Cortex of kidney (tissue), 1 donor: ENCODE results near the gene TMEM269.
"Not testable (repeated sequence)": the region's sequence is repeated elsewhere in the genome, so short reads cannot be mapped to it uniquely, and the experiment has no call there.

Experiments
- DNase-seq: peaks from one replicate; lab custom pipeline; 2025; lab: John Stamatoyannopoulos, UW

Gene TMEM269

GRCh38 chr1:42776502-42776901 lies 8.3 kb upstream of the TMEM269 start:
- no peak for DNase-seq

- no peak for DNase-seq
Observed at GRCh38 chr1:42777852-42778251, 6.9 kb upstream of the TMEM269 start.

- no peak for DNase-seq
Observed at GRCh38 chr1:42779725-42780124, 5.1 kb upstream of the TMEM269 start.

GRCh38 chr1:42780176-42780575 lies 4.6 kb upstream of the TMEM269 start:
- no peak for DNase-seq

- DNase-seq, result no peak
Observed at GRCh38 chr1:42783092-42783491, 1.7 kb upstream of the TMEM269 start.

- DNase-seq, result no peak
Observed at GRCh38 chr1:42784547-42784945, 245 bp upstream of the TMEM269 start.

GRCh38 chr1:42786097-42786496 lies 1.3 kb downstream of the TMEM269 start:
- no peak for DNase-seq

- no peak for DNase-seq
Observed at GRCh38 chr1:42788021-42788420, 3.2 kb downstream of the TMEM269 start.

- DNase-seq, result no peak
Observed at GRCh38 chr1:42793824-42794223, 9.0 kb downstream of the TMEM269 start.

- DNase-seq, result no peak
Observed at GRCh38 chr1:42797414-42797813, 12.6 kb downstream of the TMEM269 start.

- DNase-seq, result no peak
Observed at GRCh38 chr1:42797979-42798378, 13.2 kb downstream of the TMEM269 start.

GRCh38 chr1:42801832-42802473 lies 17.2 kb downstream of the TMEM269 start:
- DNase-seq, result no peak

- no peak for DNase-seq
Observed at GRCh38 chr1:42806171-42806570, 21.4 kb downstream of the TMEM269 start.

GRCh38 chr1:42806593-42806992 lies 21.8 kb downstream of the TMEM269 start:
- DNase-seq, result no peak

- no peak for DNase-seq
Observed at GRCh38 chr1:42807056-42807668, 22.4 kb downstream of the TMEM269 start.

GRCh38 chr1:42814815-42815214 lies 30.0 kb downstream of the TMEM269 start:
- DNase-seq, result not testable (repeated sequence)

GRCh38 chr1:42815941-42816584 lies 31.3 kb downstream of the TMEM269 start:
- no peak for DNase-seq

- no peak for DNase-seq
Observed at GRCh38 chr1:42816585-42817439, 32.0 kb downstream of the TMEM269 start, which contains the start of the genes ERMAP and SVBP. Gene ERMAP, plus strand, starts transcription at chr1:42817122. Its CDS starts 13,327 bp downstream, at chr1:42830449. Gene SVBP, minus strand, starts transcription at chr1:42817397. Its CDS starts 853 bp downstream, at chr1:42816544.

- DNase-seq, result no peak
Observed at GRCh38 chr1:42817440-42817767, 32.6 kb downstream of the TMEM269 start.

GRCh38 chr1:42817976-42818375 lies 33.2 kb downstream of the TMEM269 start:
- DNase-seq, result no peak

- DNase-seq, result no peak
Observed at GRCh38 chr1:42820813-42821212, 36.0 kb downstream of the TMEM269 start.

GRCh38 chr1:42821690-42822089 lies 36.9 kb downstream of the TMEM269 start:
- no peak for DNase-seq
